Measurements from ENCODE around the gene SS18L1.
"Not testable (repeated sequence)": the region's sequence is repeated elsewhere in the genome, so short reads cannot be mapped to it uniquely, and the experiment has no call there.

SS18L1 gene

GRCh38 chr20:62143081-62143956 lies at the start of gene SS18L1, which contains the start of gene PSMA7:
SS18L1 (plus strand) TSS chr20:62143769; CDS start chr20:62143821, 52 bp downstream.
PSMA7 (minus strand) TSS chr20:62143394; CDS start chr20:62143303, 91 bp downstream.
- FAIRE-seq, result no peak

- FAIRE-seq, result no peak
These were observed 46.9 kb upstream of the SS18L1 start for GRCh38 chr20:62096421-62097380.

- FAIRE-seq, result no peak
These were observed 45.6 kb upstream of the SS18L1 start for GRCh38 chr20:62097881-62098407.

- no peak for FAIRE-seq
These were observed 42.5 kb upstream of the SS18L1 start for GRCh38 chr20:62101078-62101477.

GRCh38 chr20:62103508-62104233 lies 39.9 kb upstream of the SS18L1 start:
- FAIRE-seq, result no peak

- no peak for FAIRE-seq
These were observed 39.3 kb upstream of the SS18L1 start for GRCh38 chr20:62104234-62104789.

- FAIRE-seq, result no peak
These were observed 38.7 kb upstream of the SS18L1 start for GRCh38 chr20:62104791-62105345.

GRCh38 chr20:62105592-62105991 lies 38.0 kb upstream of the SS18L1 start:
- no peak for FAIRE-seq

GRCh38 chr20:62111148-62111547 lies 32.4 kb upstream of the SS18L1 start:
- no peak for FAIRE-seq

- FAIRE-seq, result no peak
These were observed 31.2 kb upstream of the SS18L1 start for GRCh38 chr20:62112368-62112767.

- FAIRE-seq, result no peak
These were observed 28.7 kb upstream of the SS18L1 start for GRCh38 chr20:62114894-62115293.

GRCh38 chr20:62115800-62116407 lies 27.7 kb upstream of the SS18L1 start:
- FAIRE-seq, result not testable (repeated sequence)

GRCh38 chr20:62116558-62117361 lies 26.8 kb upstream of the SS18L1 start:
- no peak for FAIRE-seq

GRCh38 chr20:62117362-62117646 lies 26.3 kb upstream of the SS18L1 start:
- no peak for FAIRE-seq

- FAIRE-seq, result no peak
These were observed 25.9 kb upstream of the SS18L1 start for GRCh38 chr20:62117658-62118057.

- FAIRE-seq, result no peak
These were observed 25.2 kb upstream of the SS18L1 start for GRCh38 chr20:62118113-62119043.

GRCh38 chr20:62119115-62119514 lies 24.5 kb upstream of the SS18L1 start:
- FAIRE-seq, result no peak

GRCh38 chr20:62119591-62120364 lies 23.8 kb upstream of the SS18L1 start:
- no peak for FAIRE-seq

- FAIRE-seq, result no peak
These were observed 23.2 kb upstream of the SS18L1 start for GRCh38 chr20:62120365-62120762.
